ENCODE results near the gene VPS35L. TPM values are rescaled to one million over a fixed set of nuclear protein-coding genes. Genes with fewer than 3 reads are reported as not detected.

Gene VPS35L
- total RNA-seq, 1 donor from 2014 or later: 60.0 TPM

- TF ChIP-seq, protein P1, sequence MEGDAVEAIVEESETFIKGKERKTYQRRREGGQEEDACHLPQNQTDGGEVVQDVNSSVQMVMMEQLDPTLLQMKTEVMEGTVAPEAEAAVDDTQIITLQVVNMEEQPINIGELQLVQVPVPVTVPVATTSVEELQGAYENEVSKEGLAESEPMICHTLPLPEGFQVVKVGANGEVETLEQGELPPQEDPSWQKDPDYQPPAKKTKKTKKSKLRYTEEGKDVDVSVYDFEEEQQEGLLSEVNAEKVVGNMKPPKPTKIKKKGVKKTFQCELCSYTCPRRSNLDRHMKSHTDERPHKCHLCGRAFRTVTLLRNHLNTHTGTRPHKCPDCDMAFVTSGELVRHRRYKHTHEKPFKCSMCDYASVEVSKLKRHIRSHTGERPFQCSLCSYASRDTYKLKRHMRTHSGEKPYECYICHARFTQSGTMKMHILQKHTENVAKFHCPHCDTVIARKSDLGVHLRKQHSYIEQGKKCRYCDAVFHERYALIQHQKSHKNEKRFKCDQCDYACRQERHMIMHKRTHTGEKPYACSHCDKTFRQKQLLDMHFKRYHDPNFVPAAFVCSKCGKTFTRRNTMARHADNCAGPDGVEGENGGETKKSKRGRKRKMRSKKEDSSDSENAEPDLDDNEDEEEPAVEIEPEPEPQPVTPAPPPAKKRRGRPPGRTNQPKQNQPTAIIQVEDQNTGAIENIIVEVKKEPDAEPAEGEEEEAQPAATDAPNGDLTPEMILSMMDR (IDR thresholded peaks at IDR 0.05; ENCODE audit: unreplicated experiment): no peak
- Mint-ChIP-seq H3K4me3 (ENCODE audit: unreplicated experiment) (peak overlapping the region; percentile 62), H3K9me3 (ENCODE audit: unreplicated experiment) (no peaks in the 10 kb centered on the region), H3K27me3 (ENCODE audit: unreplicated experiment) (peaks cover 1% of the 10 kb centered on the region), H3K27ac (ENCODE audit: unreplicated experiment) (peak overlapping the region; percentile 76), H3K4me1 (ENCODE audit: unreplicated experiment) (peaks cover 18% of the 10 kb centered on the region), H3K36me3 (ENCODE audit: low read depth, unreplicated experiment) (peaks cover 35% of the 10 kb centered on the region)
- no peak for DNase-seq (ENCODE audit: low spot score)
Measured at GRCh38 chr16:19698480-19699465, 143.3 kb downstream of the VPS35L start.

- peaks cover 18% of the 10 kb centered on the region for H3K4me1 Mint-ChIP-seq (ENCODE audit: unreplicated experiment)
- H3K4me3 Mint-ChIP-seq (ENCODE audit: unreplicated experiment): no peak overlapping the region
- no peaks in the 10 kb centered on the region for H3K9me3 Mint-ChIP-seq (ENCODE audit: unreplicated experiment)
- no peak overlapping the region for H3K27ac Mint-ChIP-seq (ENCODE audit: unreplicated experiment)
- H3K36me3 Mint-ChIP-seq (ENCODE audit: low read depth, unreplicated experiment): peaks cover 41% of the 10 kb centered on the region
- TF ChIP-seq, protein P1 (IDR thresholded peaks at IDR 0.05; ENCODE audit: unreplicated experiment): no peak
- no peak for DNase-seq (ENCODE audit: low spot score)
- peaks cover 1% of the 10 kb centered on the region for H3K27me3 Mint-ChIP-seq (ENCODE audit: unreplicated experiment)
Measured at GRCh38 chr16:19699472-19699871, 144.0 kb downstream of the VPS35L start.

DNA sequence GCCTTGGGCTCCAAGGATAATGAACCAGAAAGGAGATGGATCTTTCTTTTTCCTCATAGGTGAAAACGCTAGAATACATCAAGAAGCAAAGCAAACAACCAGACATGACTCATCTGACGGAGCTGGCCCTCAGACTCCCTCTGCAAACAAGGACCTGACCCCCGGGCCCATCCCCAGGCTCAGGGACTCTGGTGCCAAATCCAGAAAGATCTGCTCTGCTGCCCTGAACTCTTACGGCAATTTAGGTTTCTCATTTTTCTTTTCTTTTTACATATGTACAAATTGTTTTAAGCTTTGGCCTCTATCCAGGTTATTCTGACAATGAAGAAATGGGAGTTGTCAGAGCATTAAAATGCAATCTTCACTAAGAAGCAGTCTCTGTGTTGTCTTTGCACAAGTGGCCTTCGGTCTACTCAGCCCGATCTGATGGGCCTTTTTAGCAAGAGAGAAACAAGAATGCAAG is 144.8 kb downstream of the VPS35L start:
- H3K9me3 Mint-ChIP-seq (ENCODE audit: unreplicated experiment): no peaks in the 10 kb centered on the region
- H3K4me3 Mint-ChIP-seq (ENCODE audit: unreplicated experiment): no peak overlapping the region
- H3K27me3 Mint-ChIP-seq (ENCODE audit: unreplicated experiment): peaks cover 1% of the 10 kb centered on the region
- no peak overlapping the region for H3K27ac Mint-ChIP-seq (ENCODE audit: unreplicated experiment)
- TF ChIP-seq, protein P1 (IDR thresholded peaks at IDR 0.05; ENCODE audit: unreplicated experiment): no peak
- peaks cover 49% of the 10 kb centered on the region for H3K36me3 Mint-ChIP-seq (ENCODE audit: low read depth, unreplicated experiment)
- H3K4me1 Mint-ChIP-seq (ENCODE audit: unreplicated experiment): peaks cover 20% of the 10 kb centered on the region
- DNase-seq (ENCODE audit: low spot score): no peak

DNA sequence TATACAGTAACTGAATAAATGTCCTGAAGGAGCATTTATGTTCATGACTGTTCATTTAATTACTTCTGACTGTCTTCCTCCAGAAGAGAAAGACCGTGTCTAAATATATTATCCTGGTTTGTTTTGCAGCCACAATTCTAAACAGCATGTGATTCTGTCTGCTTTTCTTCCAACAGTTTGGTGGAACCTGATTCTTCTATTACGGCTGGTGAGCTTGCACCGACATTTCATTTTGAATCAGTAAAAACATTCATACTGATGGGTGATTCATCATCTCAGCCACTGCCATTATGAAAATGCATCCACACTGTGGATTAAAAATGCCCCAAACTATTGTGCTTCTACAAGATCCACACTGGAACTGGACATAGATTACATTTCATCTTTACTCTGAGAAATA is 145.6 kb downstream of the VPS35L start:
- H3K27me3 Mint-ChIP-seq (ENCODE audit: unreplicated experiment): peaks cover 1% of the 10 kb centered on the region
- TF ChIP-seq, protein P1 (IDR thresholded peaks at IDR 0.05; ENCODE audit: unreplicated experiment): no peak
- DNase-seq (ENCODE audit: low spot score): no peak
- H3K36me3 Mint-ChIP-seq (ENCODE audit: low read depth, unreplicated experiment): peaks cover 54% of the 10 kb centered on the region
- no peak overlapping the region for H3K27ac Mint-ChIP-seq (ENCODE audit: unreplicated experiment)
- no peak overlapping the region for H3K4me3 Mint-ChIP-seq (ENCODE audit: unreplicated experiment)
- no peaks in the 10 kb centered on the region for H3K9me3 Mint-ChIP-seq (ENCODE audit: unreplicated experiment)
- H3K4me1 Mint-ChIP-seq (ENCODE audit: unreplicated experiment): peaks cover 20% of the 10 kb centered on the region

All from endothelial cell (in vitro differentiated cells).